BJ (cell line): ENCODE results near the gene ZNF580. TPM values are rescaled to one million over a fixed set of nuclear protein-coding genes. Genes with fewer than 3 reads are reported as not detected.

ENCODE experiments used
- CTCF ChIA-PET: fragments of 350-600 bp; formaldehyde crosslinking; extraction: SDS; loops from one replicate; lab custom pipeline; 2021; ENCODE audit warnings: antibody characterized with exemption, inconsistent platforms; lab: Yijun Ruan, JAX
- POLR2A ChIA-PET: fragments of 300-600 bp; sonication (Branson Sonifier 250); formaldehyde crosslinking; extraction: SDS; loops from one replicate; lab custom pipeline; 2021; ENCODE audit warnings: antibody characterized with exemption; lab: Charles Lee
- DNase-seq: peaks from one replicate; pipeline ENCODE4 v3.0.0-alpha.2; 2011; ENCODE audit warnings: low read depth
- H3K27me3 ChIP-seq: 2 replicates; pipeline ENCODE4 v1.6.0; 2011; ENCODE audit warnings: low read length; ENCODE audit not compliant: control insufficient read depth, insufficient read depth
- H3K36me3 ChIP-seq: 2 replicates; pipeline ENCODE4 v1.5.1; 2011; ENCODE audit warnings: low read length; ENCODE audit not compliant: control insufficient read depth, insufficient read depth
- H3K4me3 ChIP-seq: 2 replicates; pipeline ENCODE4 v1.5.1; 2011; ENCODE audit warnings: low read depth, mild to moderate bottlenecking, control low read depth, low read length
- CTCF ChIP-seq: IDR thresholded peaks from 2 replicates; pipeline ENCODE4 v1.5.1; 2011; ENCODE audit warnings: low read depth, mild to moderate bottlenecking, control low read depth, inconsistent platforms, low read length, moderate library complexity; ENCODE audit not compliant: insufficient read depth
- polyA plus RNA-seq: library from polyadenylated mRNA; depleted of rRNA; stranded (reverse); fragments of >200 nt; gene quantifications from 2 replicates; pipeline ENCODE4 v1.2.3, GENCODE V29; 2011

ZNF580 gene
- polyA plus RNA-seq, 1 experiment, result 12.2 TPM

- DNase-seq, result no peak
- Histone ChIP-seq H3K36me3 (peaks cover 26% of the 10 kb centered on the region), H3K4me3 (peak overlapping the region; percentile 86), H3K27me3 (no peaks in the 10 kb centered on the region)
- 0 out of 2 replicates have a peak, but pooled peaks have one; percentile 7 for TF ChIP-seq CTCF
- POLR2A ChIA-PET, result no interaction called here
- CTCF ChIA-PET, result no interaction called here
Measured at GRCh38 chr19:55676383-55676782, 35.6 kb downstream of the ZNF580 start.

- DNase-seq, result no peak
- Histone ChIP-seq H3K27me3 (no peaks in the 10 kb centered on the region), H3K36me3 (peaks cover 27% of the 10 kb centered on the region), H3K4me3 (no peak overlapping the region)
- no peak for TF ChIP-seq CTCF
- ChIA-PET POLR2A (interaction anchor here (0.6 kb wide), 1 partner anchor 53 kb away, joined by 5 read pairs; the partner anchor contains the start of gene ZNF784), CTCF (no interaction called here)
Measured at GRCh38 chr19:55676889-55677505, 36.2 kb downstream of the ZNF580 start.

GRCh38 chr19:55677572-55678028, 36.8 kb downstream of the ZNF580 start:
- TF ChIP-seq CTCF, result no peak
- ChIA-PET CTCF (no interaction called here), POLR2A (interaction anchor here (0.6 kb wide), 1 partner anchor 53 kb away, joined by 5 read pairs; the partner anchor contains the start of gene ZNF784)
- DNase-seq, result no peak
- Histone ChIP-seq H3K36me3 (peaks cover 30% of the 10 kb centered on the region), H3K27me3 (no peaks in the 10 kb centered on the region), H3K4me3 (no peak overlapping the region)

GRCh38 chr19:55678121-55678671, 37.4 kb downstream of the ZNF580 start:
- H3K36me3 ChIP-seq, result peaks cover 30% of the 10 kb centered on the region
- ChIA-PET CTCF (no interaction called here), POLR2A (no interaction called here)
- no peak overlapping the region for H3K4me3 ChIP-seq
- no peaks in the 10 kb centered on the region for H3K27me3 ChIP-seq
- no peak for DNase-seq
- no peak for TF ChIP-seq CTCF

GRCh38 chr19:55679343-55680257, 38.8 kb downstream of the ZNF580 start:
- POLR2A ChIA-PET, result no interaction called here
- no peak for DNase-seq
- CTCF ChIA-PET, result interaction anchor here (1.4 kb wide), 1 partner anchor 22 kb away, joined by 3 read pairs; no protein-coding TSS in a partner anchor
- TF ChIP-seq CTCF, result no peak
- Histone ChIP-seq H3K4me3 (no peak overlapping the region), H3K36me3 (peaks cover 29% of the 10 kb centered on the region), H3K27me3 (no peaks in the 10 kb centered on the region)
